ENCODE measurements around the gene INO80. TPM values are rescaled to one million over a fixed set of nuclear protein-coding genes. Genes with fewer than 3 reads are reported as not detected.

Gene INO80
- total RNA-seq, 6 experiments from 2014 or later = 18.3 to 23.6 (median 19.4) TPM

DNA sequence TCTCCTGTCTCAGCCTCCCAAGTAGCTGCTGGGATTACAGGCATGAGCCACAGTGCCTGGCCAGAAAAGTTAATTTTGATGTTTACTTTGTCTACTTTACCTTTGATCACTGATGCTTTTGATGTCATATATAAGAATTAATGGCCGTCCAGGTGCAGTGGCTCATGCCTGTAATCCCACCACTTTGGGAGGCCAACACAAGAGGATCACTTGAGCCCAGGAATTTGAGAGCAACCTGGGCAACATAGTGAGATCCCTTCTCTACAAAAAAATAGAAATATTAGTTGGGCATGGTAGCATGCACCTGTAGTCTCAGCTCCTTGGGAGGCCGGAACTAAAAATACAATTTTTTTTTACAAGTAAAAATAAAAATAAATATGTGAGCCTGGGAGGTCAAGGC lies 6.8 kb upstream of the INO80 start:
- Mint-ChIP-seq H3K27ac (no peak overlapping the region), H3K4me1 (ENCODE audit: low read depth) (no peaks in the 10 kb centered on the region), H3K4me3 (no peak overlapping the region), H3K9me3 (no peaks in the 10 kb centered on the region), H3K36me3 (ENCODE audit: low read depth) (no peaks in the 10 kb centered on the region), H3K27me3 (ENCODE audit: insufficient read depth) (no peaks in the 10 kb centered on the region; the same call in 1 of the 2 replicates)
- no peak for DNase-seq
- TF ChIP-seq, protein P1, sequence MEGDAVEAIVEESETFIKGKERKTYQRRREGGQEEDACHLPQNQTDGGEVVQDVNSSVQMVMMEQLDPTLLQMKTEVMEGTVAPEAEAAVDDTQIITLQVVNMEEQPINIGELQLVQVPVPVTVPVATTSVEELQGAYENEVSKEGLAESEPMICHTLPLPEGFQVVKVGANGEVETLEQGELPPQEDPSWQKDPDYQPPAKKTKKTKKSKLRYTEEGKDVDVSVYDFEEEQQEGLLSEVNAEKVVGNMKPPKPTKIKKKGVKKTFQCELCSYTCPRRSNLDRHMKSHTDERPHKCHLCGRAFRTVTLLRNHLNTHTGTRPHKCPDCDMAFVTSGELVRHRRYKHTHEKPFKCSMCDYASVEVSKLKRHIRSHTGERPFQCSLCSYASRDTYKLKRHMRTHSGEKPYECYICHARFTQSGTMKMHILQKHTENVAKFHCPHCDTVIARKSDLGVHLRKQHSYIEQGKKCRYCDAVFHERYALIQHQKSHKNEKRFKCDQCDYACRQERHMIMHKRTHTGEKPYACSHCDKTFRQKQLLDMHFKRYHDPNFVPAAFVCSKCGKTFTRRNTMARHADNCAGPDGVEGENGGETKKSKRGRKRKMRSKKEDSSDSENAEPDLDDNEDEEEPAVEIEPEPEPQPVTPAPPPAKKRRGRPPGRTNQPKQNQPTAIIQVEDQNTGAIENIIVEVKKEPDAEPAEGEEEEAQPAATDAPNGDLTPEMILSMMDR (IDR thresholded peaks at IDR 0.05) = no peak

DNA sequence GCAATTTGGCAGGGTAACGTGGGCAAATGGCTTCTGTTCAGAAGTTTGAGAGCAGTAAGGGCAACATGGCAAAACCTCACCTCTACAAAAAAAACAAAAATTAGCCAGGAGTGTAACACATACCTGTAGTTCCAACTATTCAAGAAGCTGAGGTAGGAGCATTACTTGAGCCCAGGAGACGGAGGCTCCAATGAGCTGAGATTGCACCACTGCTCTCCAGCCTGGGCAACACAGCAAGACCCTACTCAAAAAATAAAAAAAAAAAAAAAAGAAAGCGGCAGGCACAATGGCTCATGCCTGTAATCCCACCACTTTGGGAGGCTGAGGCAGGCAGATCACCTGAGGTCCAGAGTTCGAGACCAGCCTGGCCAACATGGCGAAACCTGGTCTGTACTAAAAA lies 5.9 kb upstream of the INO80 start:
- Mint-ChIP-seq H3K4me1 (ENCODE audit: low read depth) (no peaks in the 10 kb centered on the region; the same call in 1 of the 2 replicates), H3K27ac (no peak overlapping the region), H3K27me3 (ENCODE audit: insufficient read depth) (no peaks in the 10 kb centered on the region; the same call in 1 of the 2 replicates), H3K4me3 (no peak overlapping the region), H3K36me3 (ENCODE audit: low read depth) (no peaks in the 10 kb centered on the region), H3K9me3 (no peaks in the 10 kb centered on the region)
- TF ChIP-seq, protein P1 (IDR thresholded peaks at IDR 0.05) = no peak
- DNase-seq = no peak

DNA sequence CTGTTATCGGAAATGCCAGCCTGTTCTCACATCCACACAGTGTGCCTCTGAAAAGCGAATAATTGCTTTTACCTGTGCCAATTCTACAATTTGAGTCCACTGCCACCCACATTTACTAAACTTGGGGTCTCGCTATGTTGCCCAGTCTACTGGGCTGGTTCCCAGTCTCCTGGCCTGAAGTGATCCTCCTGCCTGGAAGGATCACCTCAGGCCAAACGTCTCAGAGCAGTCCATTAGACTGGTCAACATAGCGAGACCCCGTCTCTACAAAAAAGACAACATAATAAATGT lies 827 bp upstream of the INO80 start:
- Mint-ChIP-seq H3K4me1 (ENCODE audit: low read depth) (peaks cover 23% of the 10 kb centered on the region), H3K36me3 (ENCODE audit: low read depth) (peaks cover 7% of the 10 kb centered on the region; the same call in 1 of the 2 replicates), H3K9me3 (no peaks in the 10 kb centered on the region), H3K27ac (peak overlapping the region; percentile 90), H3K27me3 (ENCODE audit: insufficient read depth) (peaks cover 3% of the 10 kb centered on the region; the same call in 1 of the 2 replicates), H3K4me3 (peak overlapping the region; percentile 92)
- TF ChIP-seq, protein P1 (IDR thresholded peaks at IDR 0.05) = no peak
- DNase-seq = no peak

DNA sequence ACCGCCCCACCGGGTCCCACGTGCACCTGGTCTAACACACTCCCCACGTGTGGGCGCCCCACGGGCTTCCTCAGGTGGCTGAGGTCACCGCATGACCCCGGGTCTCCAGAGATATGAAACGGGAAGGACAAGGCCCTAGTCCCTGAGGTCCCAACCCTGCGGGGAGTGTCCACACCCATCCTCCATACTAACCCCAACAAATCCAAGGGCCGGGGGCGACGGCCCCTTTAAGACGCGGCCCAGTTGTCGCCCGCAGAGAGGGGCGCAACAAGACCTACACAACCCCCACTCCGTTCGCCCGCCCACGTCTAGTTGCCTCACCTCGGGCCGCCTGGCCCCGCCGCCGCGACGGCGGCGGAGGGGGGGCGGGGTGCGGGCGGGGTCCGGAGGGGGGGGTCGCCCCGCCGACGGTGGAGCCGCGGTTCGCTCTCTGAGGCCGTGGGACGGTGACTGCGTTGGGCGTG lies 396 bp downstream of the INO80 start:
- peak overlapping the region; percentile 90 for H3K27ac Mint-ChIP-seq
- TF ChIP-seq, protein P1 (IDR thresholded peaks at IDR 0.05) = 0 out of 2 replicates have a peak, but pooled peaks have one; percentile 3
- H3K27me3 Mint-ChIP-seq (ENCODE audit: insufficient read depth) = peaks cover 3% of the 10 kb centered on the region; the same call in 1 of the 2 replicates
- H3K9me3 Mint-ChIP-seq = no peaks in the 10 kb centered on the region
- peak; percentile 1 for DNase-seq
- peaks cover 23% of the 10 kb centered on the region for H3K4me1 Mint-ChIP-seq (ENCODE audit: low read depth)
- peaks cover 7% of the 10 kb centered on the region; the same call in 1 of the 2 replicates for H3K36me3 Mint-ChIP-seq (ENCODE audit: low read depth)
- peak overlapping the region; percentile 92 for H3K4me3 Mint-ChIP-seq

DNA sequence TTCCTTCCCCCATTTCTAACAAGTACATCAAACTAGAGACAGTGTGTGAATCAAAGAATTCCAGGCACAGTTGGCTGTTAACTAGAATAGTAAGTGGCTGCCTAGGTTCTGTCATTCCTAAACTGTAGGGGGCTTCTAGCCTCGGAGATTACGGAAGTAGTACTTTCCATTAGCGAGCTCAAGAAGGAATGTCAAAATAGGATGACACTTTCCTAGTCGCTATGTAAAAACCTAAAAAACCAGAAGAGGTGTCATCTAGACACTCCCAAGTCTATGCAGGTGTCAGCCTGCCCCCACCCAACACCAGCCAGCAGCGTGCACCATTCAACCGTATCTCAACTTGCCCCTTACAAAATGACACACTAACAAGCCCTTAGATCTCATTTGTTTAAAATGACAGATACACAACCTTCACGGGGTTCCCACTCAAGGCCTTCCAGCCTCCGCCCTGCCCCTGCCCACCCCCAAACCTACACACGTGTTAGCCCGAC lies 874 bp downstream of the INO80 start:
- Mint-ChIP-seq H3K36me3 (ENCODE audit: low read depth) (peaks cover 7% of the 10 kb centered on the region; the same call in 1 of the 2 replicates), H3K27me3 (ENCODE audit: insufficient read depth) (peaks cover 3% of the 10 kb centered on the region; the same call in 1 of the 2 replicates), H3K4me1 (ENCODE audit: low read depth) (peaks cover 23% of the 10 kb centered on the region), H3K27ac (peak overlapping the region; percentile 90), H3K4me3 (peak overlapping the region; percentile 92), H3K9me3 (no peaks in the 10 kb centered on the region)
- TF ChIP-seq, protein P1 (IDR thresholded peaks at IDR 0.05) = peak; percentile 36
- peak; percentile 23 for DNase-seq
